ENCODE measurements around the gene PDE4D.

PDE4D gene

GRCh38 chr5:59873113-59873512, 20.4 kb downstream of the PDE4D start:
- no peak for TF ChIP-seq CTCF (IDR thresholded peaks at IDR 0.05; ENCODE audit: low read depth, low read length)
- no peak for DNase-seq
- no peaks in the 10 kb centered on the region for H3K36me3 ChIP-seq

GRCh38 chr5:59866661-59867060, 26.9 kb downstream of the PDE4D start:
- Histone ChIP-seq H3K36me3 (no peaks in the 10 kb centered on the region), H3K9me3 (no peaks in the 10 kb centered on the region), H3K4me3 (ENCODE audit: low read depth, low read length) (no peak overlapping the region), H3K4me1 (no peaks in the 10 kb centered on the region), H3K27me3 (peaks cover 7% of the 10 kb centered on the region; the same call in 1 of the 2 replicates)
- TF ChIP-seq CTCF (IDR thresholded peaks at IDR 0.05; ENCODE audit: low read depth, low read length) = no peak
- DNase-seq = no peak

More at GRCh38 chr5:59873113-59873512, 20.4 kb downstream of the PDE4D start:
- no peak overlapping the region for H3K4me3 ChIP-seq (ENCODE audit: low read depth, low read length)
- H3K27me3 ChIP-seq = peaks cover 15% of the 10 kb centered on the region
- no peaks in the 10 kb centered on the region for H3K9me3 ChIP-seq
- no peaks in the 10 kb centered on the region for H3K4me1 ChIP-seq

DNA sequence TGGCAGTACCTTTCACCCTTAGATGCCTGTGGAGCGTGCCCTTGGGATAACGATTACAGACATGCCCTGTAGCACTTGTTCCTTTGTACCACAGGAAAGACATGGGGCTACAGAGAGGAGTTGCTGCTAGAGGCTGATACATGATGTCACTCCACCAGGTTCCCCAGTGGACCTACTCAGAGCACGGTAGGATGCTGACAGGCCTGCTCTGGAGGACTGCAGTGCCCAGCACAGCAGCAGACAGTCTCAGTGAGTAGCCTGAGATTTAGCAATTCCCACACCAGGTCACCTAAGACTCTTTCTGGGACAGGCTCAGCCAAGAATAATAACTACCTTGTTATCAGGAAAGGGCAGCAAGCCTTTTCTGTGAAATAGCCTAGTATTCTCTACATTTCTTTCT, 28.8 kb downstream of the PDE4D start:
- DNase-seq = no peak
- Histone ChIP-seq H3K4me1 (no peaks in the 10 kb centered on the region), H3K36me3 (no peaks in the 10 kb centered on the region), H3K27me3 (peaks cover 11% of the 10 kb centered on the region), H3K9me3 (no peaks in the 10 kb centered on the region), H3K4me3 (ENCODE audit: low read depth, low read length) (no peak overlapping the region)
- TF ChIP-seq CTCF (IDR thresholded peaks at IDR 0.05; ENCODE audit: low read depth, low read length) = no peak

- H3K4me3 ChIP-seq (ENCODE audit: low read depth, low read length) = no peak overlapping the region
- no peaks in the 10 kb centered on the region for H3K9me3 ChIP-seq
- H3K36me3 ChIP-seq = no peaks in the 10 kb centered on the region
- TF ChIP-seq CTCF (IDR thresholded peaks at IDR 0.05; ENCODE audit: low read depth, low read length) = no peak
- no peak for DNase-seq
- peaks cover 15% of the 10 kb centered on the region for H3K27me3 ChIP-seq
- H3K4me1 ChIP-seq = no peaks in the 10 kb centered on the region
These were observed 29.7 kb downstream of the PDE4D start for GRCh38 chr5:59863777-59864176.

DNA sequence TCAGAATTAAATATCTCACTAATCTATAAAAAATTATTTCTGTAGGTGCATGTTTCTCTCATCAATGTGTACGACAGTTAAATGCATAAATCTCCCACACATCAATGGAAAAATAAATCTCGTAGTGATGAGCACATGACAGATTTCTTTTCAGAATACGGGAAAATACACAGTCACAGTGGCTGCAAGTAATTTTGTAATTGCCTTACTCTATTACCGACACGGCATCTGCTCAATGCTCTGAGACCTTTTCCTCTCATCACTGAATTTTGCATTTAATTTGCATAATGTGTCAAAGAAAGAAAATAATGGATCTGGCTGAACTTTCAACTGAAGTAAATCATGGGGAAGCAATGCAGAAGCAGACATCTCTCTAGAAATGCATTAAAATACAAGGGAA, 37.2 kb downstream of the PDE4D start:
- no peaks in the 10 kb centered on the region for H3K36me3 ChIP-seq
- H3K4me1 ChIP-seq = no peaks in the 10 kb centered on the region
- peaks cover 50% of the 10 kb centered on the region for H3K27me3 ChIP-seq
- DNase-seq = no peak
- H3K9me3 ChIP-seq = no peaks in the 10 kb centered on the region
- TF ChIP-seq CTCF (IDR thresholded peaks at IDR 0.05; ENCODE audit: low read depth, low read length) = no peak
- no peak overlapping the region for H3K4me3 ChIP-seq (ENCODE audit: low read depth, low read length)

GRCh38 chr5:59850766-59851165, 42.8 kb downstream of the PDE4D start:
- DNase-seq = no peak
- H3K4me1 ChIP-seq = no peaks in the 10 kb centered on the region
- H3K36me3 ChIP-seq = no peaks in the 10 kb centered on the region
- H3K4me3 ChIP-seq (ENCODE audit: low read depth, low read length) = no peak overlapping the region
- TF ChIP-seq CTCF (IDR thresholded peaks at IDR 0.05; ENCODE audit: low read depth, low read length) = no peak
- peaks cover 57% of the 10 kb centered on the region for H3K27me3 ChIP-seq
- no peaks in the 10 kb centered on the region for H3K9me3 ChIP-seq

All from BE2C (cell line).